Endothelial cell of umbilical vein (primary cell): ENCODE data around the gene NCF1.
"Not testable (repeated sequence)": the region's sequence is repeated elsewhere in the genome, so short reads cannot be mapped to it uniquely, and the experiment has no call there.

Experiments used
- CTCF ChIP-seq, 2 donors: IDR thresholded peaks; 1 replicate in 1 of 2; 2 replicates in 1 of 2; pipeline ENCODE4 v1.5.1; 2011; ENCODE audit warnings: low read length in 2 of 2, mild to moderate bottlenecking in 2 of 2, moderate library complexity in 2 of 2, control low read depth in 1 of 2, inconsistent platforms in 1 of 2, low read depth in 1 of 2; ENCODE audit not compliant: insufficient read depth in 1 of 2; ENCODE audit errors: extremely low read depth in 1 of 2
- MYC ChIP-seq: IDR thresholded peaks from one replicate; pipeline ENCODE4 v1.6.1; 2011; ENCODE audit warnings: mild to moderate bottlenecking, low read depth, low read length

GRCh38 chr7:74739974-74740703, 33.7 kb upstream of the NCF1 start:
- TF ChIP-seq CTCF (IDR thresholded peaks at IDR 0.05; ENCODE audit: extremely low read depth in 1 of 2, insufficient read depth in 1 of 2, low read depth in 1 of 2, low read length in 2 of 2); MYC: not testable (repeated sequence)
